WI38 (cell line): ENCODE results near the gene VCAN.
"Not testable (repeated sequence)": the region's sequence is repeated elsewhere in the genome, so short reads cannot be mapped to it uniquely, and the experiment has no call there.

Source experiments
- H3K4me3 ChIP-seq: 2 replicates; pipeline ENCODE4 v1.5.1; 2011; ENCODE audit warnings: low read depth, mild to moderate bottlenecking, control low read depth, low read length
- TF ChIP-seq, protein P1 (sequence below): IDR thresholded peaks from 2 replicates; pipeline ENCODE4 v1.5.1; 2012; ENCODE audit warnings: low read depth, mild to moderate bottlenecking, control low read depth, low read length

Gene VCAN

DNA sequence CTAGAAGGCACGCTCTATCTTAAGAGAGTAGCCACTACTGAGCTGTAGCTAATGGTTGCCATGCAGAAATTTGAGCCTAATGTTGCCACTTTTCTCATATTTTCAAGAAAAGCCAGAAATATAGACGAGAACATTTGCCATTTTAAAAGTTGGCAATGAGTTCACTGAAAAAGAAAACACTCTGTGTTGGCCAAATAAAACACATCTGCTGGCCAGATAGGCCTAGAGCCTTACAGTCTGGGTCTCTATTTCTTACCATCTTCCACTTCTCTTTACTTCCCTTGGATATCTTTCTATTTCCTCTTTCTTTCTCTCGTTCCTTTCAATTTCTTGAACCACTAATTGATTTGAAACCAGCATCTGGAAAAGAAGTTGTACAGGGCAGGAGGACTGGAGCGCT lies 36.6 kb upstream of the VCAN start:
- TF ChIP-seq, protein P1, sequence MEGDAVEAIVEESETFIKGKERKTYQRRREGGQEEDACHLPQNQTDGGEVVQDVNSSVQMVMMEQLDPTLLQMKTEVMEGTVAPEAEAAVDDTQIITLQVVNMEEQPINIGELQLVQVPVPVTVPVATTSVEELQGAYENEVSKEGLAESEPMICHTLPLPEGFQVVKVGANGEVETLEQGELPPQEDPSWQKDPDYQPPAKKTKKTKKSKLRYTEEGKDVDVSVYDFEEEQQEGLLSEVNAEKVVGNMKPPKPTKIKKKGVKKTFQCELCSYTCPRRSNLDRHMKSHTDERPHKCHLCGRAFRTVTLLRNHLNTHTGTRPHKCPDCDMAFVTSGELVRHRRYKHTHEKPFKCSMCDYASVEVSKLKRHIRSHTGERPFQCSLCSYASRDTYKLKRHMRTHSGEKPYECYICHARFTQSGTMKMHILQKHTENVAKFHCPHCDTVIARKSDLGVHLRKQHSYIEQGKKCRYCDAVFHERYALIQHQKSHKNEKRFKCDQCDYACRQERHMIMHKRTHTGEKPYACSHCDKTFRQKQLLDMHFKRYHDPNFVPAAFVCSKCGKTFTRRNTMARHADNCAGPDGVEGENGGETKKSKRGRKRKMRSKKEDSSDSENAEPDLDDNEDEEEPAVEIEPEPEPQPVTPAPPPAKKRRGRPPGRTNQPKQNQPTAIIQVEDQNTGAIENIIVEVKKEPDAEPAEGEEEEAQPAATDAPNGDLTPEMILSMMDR, result no peak
- H3K4me3 ChIP-seq, result no peak overlapping the region

DNA sequence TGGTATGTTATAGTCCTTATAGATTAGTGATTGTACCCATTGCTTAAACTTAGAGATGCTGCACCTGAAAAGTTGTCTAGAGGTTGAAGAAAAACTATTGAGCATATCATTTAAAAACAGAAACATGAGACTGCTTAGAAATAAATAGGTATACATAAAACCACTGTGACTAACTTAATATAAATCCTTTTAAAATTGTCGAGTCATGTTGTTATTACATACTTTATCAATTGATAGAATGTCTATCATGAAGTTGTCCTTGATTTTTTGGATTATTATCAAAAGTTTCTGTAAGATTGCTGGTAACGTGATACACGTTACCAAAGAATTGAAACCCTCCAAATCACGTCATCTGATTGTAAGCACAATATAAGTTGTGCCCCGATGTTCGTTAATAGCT lies 35.3 kb upstream of the VCAN start:
- no peak overlapping the region for H3K4me3 ChIP-seq
- TF ChIP-seq, protein P1, result no peak

DNA sequence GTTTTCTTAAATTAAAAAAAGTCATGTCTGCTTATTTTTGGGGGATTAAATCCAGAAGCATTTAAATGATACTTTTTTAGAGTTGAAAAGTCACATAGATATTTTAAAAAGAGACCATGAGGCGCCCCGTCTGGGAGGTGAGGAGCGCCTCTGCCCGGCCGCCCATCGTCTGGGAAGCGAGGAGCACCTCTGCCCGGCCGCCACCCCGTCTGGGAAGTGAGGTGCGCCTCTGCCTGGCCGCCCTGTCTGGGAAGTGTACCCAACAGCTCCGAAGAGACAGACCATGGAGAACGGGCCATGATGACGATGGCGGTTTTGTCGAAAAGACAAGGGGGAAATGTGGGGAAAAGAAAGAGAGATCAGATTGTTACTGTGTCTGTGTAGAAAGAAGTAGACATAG lies 33.8 kb upstream of the VCAN start:
- not testable (repeated sequence) for H3K4me3 ChIP-seq

DNA sequence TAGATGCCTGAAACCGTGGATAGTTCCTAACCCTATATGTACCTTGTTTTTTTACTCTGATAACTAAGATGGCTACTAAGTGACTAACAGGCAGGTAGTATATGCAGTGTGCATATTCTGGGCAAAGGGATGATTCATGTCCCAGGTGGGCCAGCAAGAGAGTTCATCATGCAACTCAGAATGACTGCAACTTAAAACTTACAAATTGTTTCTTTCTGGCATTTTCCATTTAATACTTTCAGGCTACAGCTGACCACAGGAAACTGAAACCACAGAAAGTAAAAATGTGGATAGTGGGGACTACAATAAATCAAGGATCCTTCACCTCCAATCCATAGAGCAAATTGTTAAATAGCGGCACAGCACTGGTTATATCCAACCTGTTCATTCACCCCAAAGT lies 30.7 kb upstream of the VCAN start:
- TF ChIP-seq, protein P1, result no peak
- H3K4me3 ChIP-seq, result no peak overlapping the region

DNA sequence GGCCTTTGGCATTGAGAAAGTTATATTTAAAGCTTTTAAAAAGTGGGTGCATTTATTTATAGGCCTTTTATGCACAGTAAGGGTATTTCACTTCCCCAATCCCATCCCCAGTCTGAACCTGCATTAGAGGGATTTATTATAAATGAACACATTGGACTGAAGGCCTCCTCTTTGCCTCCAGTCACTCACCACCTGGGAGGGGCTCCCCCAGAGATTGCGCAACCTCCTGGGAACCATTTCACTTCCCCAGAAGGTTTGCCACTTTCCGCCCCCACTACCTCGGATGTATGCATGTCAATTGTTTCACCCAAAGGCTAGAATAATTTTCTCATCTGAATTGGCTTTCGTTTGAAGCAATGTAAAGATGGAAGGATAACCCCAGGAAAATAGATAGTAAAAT lies 29.8 kb upstream of the VCAN start:
- H3K4me3 ChIP-seq, result no peak overlapping the region
- TF ChIP-seq, protein P1, result no peak

DNA sequence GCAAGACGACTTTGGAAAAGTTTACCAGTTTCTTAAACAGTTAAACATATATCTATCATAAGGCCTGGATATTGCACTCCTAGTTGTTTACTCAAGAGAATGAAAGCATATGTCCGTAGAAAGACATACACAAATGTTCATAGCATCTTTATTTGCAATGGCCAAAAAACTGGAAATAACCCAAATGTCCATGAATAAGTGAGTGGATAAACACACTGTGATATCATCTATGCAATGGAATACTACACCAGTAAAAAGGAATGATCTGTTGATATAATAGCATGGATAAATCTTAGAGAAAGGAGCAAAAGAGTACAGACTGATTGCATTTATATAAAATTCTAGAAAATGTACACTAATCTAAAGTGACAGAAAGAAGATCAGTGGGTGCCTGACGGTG lies 28.0 kb upstream of the VCAN start:
- TF ChIP-seq, protein P1, result no peak
- H3K4me3 ChIP-seq, result no peak overlapping the region

DNA sequence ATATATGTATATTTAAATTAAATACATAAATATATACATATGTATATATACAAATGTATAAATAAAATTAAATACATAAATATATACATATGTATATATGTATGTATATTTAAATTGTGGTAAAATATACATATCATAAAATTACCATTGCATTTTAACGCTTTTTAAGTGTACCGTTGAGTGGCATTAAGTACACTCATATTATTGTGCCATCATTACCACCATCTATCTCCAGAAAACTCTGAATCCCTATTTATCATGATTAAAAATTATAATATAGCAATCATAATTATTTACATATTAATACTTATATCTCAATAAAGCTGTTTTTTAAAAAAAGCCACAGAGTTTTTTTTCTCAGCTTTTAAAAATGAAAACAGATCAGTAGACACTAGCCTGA lies 27.1 kb upstream of the VCAN start:
- H3K4me3 ChIP-seq, result no peak overlapping the region
- TF ChIP-seq, protein P1, result no peak

DNA sequence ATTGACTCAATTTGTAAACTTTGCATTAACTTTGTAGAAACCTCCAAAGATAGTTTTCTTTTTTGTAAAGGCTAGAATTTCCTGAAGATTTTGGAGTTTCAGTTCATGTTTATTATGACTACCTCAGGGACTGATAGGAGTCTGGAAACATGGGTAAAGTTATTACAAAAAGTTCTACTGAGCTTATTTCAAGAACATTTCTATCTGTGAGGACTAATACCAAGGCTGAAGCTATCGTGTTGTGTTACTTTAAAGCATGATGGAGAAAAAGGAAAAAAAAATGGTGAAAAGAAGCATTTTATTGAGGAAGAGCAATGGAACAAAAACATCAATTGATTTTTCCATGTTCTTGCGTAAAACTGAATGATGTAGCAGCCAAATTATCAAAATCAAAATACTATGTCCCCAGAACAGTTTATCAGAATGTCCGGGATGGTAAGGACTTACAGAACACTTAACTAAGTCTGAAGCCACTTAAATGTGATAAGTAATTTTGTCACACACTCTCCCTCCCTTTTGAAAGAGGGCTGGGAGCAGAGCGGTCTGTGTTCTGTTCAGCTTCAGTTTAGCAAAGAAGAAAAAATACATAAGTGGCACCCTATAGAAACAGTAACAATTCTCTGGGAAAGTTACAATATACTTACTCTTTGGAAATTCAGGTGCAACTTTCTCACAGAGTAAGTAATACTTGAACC lies 25.1 kb upstream of the VCAN start:
- no peak overlapping the region for H3K4me3 ChIP-seq
- TF ChIP-seq, protein P1, result no peak
